CD4-positive, alpha-beta T cell treated with Interleukin-10 for 1 hour (primary cell): Measurements from ENCODE around the gene MKRN2OS.

ENCODE experiments used
- DNase-seq: peaks from one replicate; pipeline ENCODE4 v3.0.0-alpha.2; 2020

MKRN2OS gene

GRCh38 chr3:12545473-12545791, at the start of gene MKRN2OS:
TSS of gene MKRN2OS (minus strand) at chr3:12545499. CDS start at chr3:12545464, 35 bp downstream.
- no peak for DNase-seq

- no peak for DNase-seq
Observed at GRCh38 chr3:12593473-12593872, 48.2 kb upstream of the MKRN2OS start.

GRCh38 chr3:12591997-12592715, 46.9 kb upstream of the MKRN2OS start:
- DNase-seq = no peak

GRCh38 chr3:12591456-12591855, 46.2 kb upstream of the MKRN2OS start:
- DNase-seq = no peak

- DNase-seq = no peak
Observed at GRCh38 chr3:12590096-12590495, 44.8 kb upstream of the MKRN2OS start.

GRCh38 chr3:12588039-12589009, 43.0 kb upstream of the MKRN2OS start:
- DNase-seq = no peak

GRCh38 chr3:12586403-12586802, 41.1 kb upstream of the MKRN2OS start:
- DNase-seq = no peak

GRCh38 chr3:12585970-12586369, 40.7 kb upstream of the MKRN2OS start:
- no peak for DNase-seq

GRCh38 chr3:12585181-12585580, 39.9 kb upstream of the MKRN2OS start:
- DNase-seq = no peak

- DNase-seq = no peak
Observed at GRCh38 chr3:12584083-12584482, 38.8 kb upstream of the MKRN2OS start.

- DNase-seq = no peak
Observed at GRCh38 chr3:12583280-12583679, 38.0 kb upstream of the MKRN2OS start.

GRCh38 chr3:12582730-12583129, 37.4 kb upstream of the MKRN2OS start:
- DNase-seq = no peak

- DNase-seq = no peak
Observed at GRCh38 chr3:12579905-12580304, 34.6 kb upstream of the MKRN2OS start.

GRCh38 chr3:12579456-12579855, 34.2 kb upstream of the MKRN2OS start:
- DNase-seq = no peak

- DNase-seq = no peak
Observed at GRCh38 chr3:12578742-12579141, 33.4 kb upstream of the MKRN2OS start.

- DNase-seq = no peak
Observed at GRCh38 chr3:12577379-12577778, 32.1 kb upstream of the MKRN2OS start.

- DNase-seq = no peak
Observed at GRCh38 chr3:12574661-12575060, 29.4 kb upstream of the MKRN2OS start.

- DNase-seq = no peak
Observed at GRCh38 chr3:12574131-12574530, 28.8 kb upstream of the MKRN2OS start.

GRCh38 chr3:12571986-12572385, 26.7 kb upstream of the MKRN2OS start:
- DNase-seq = no peak

GRCh38 chr3:12569836-12570235, 24.5 kb upstream of the MKRN2OS start:
- no peak for DNase-seq

- no peak for DNase-seq
Observed at GRCh38 chr3:12568747-12569146, 23.4 kb upstream of the MKRN2OS start.

- no peak for DNase-seq
Observed at GRCh38 chr3:12566976-12567375, 21.7 kb upstream of the MKRN2OS start.

GRCh38 chr3:12562451-12562850, 17.2 kb upstream of the MKRN2OS start:
- no peak for DNase-seq

GRCh38 chr3:12561397-12561796, 16.1 kb upstream of the MKRN2OS start:
- DNase-seq = no peak
